GM18909 (cell line): ENCODE results near the gene AP2A1.
A peak's percentile ranks its signal among the peaks of the same experiment; 100 is the strongest.
"Not testable (repeated sequence)": the region's sequence is repeated elsewhere in the genome, so short reads cannot be mapped to it uniquely, and the experiment has no call there.

ENCODE experiments used
- ATAC-seq: cut with Tn5 transposase; IDR thresholded peaks from one replicate; pipeline ENCODE4 v1.9.1; 2021; ENCODE audit warnings: mild to moderate bottlenecking; ENCODE audit not compliant: unreplicated experiment, poor library complexity

AP2A1 gene

DNA sequence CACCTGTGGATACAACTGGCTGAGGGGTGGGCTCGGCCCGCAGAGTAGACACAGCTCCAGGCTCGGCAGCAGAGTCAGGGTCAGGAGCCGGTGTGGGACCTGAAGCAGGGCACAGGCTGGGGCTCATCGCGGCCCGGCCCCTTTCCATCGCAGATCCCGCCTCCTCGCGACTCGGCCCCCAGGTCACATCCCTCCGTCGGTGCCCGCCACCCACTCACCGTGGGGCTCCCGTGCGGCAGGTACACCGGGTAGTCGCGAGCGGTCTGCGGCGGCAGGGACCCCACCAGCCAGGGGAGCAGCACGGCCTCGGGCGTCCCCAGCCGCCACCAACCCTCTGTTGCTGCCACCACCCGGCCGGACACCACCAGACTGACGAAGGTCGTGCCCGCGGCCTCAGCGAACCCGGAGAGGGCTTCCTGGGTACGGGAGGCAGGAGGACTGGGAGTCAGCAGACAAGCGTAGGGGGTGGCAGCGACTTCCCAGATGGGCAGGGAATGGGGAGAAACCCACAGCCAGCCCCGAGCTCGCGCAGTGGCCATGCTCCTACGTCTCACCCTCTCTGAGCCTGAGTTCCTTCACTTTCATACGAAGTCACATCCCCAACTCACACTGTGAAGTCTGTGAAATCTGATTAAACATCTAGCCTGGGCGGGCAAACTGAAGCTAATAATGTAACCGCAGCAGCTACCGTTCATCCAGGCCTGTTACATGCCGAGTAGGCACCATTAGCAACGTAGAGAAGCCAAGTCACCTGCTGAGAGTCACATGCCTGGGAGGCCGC lies 42.5 kb downstream of the AP2A1 start:
- no peak for ATAC-seq

DNA sequence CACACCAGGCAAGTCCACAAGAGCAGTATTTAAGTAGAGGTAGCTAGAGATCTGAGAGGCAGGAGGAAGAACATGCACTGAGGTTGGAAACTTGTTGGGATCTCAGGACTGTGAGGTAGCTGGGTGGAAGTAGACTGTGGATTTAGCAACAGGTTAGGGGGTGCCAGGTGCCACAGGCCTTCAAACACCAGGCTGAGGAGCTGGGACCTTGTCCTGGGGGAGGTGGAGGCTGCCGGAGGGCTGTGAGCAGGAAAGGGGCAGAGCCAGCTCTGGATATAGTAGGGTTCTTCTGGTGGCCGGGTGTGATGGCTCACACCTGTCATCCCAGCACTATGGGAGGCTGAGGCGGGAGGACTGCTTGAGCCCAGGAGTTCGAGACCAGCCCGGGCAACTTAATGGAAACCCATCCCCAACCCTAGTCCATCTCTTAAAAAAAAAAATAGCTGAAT lies 43.2 kb downstream of the AP2A1 start:
- no peak for ATAC-seq

DNA sequence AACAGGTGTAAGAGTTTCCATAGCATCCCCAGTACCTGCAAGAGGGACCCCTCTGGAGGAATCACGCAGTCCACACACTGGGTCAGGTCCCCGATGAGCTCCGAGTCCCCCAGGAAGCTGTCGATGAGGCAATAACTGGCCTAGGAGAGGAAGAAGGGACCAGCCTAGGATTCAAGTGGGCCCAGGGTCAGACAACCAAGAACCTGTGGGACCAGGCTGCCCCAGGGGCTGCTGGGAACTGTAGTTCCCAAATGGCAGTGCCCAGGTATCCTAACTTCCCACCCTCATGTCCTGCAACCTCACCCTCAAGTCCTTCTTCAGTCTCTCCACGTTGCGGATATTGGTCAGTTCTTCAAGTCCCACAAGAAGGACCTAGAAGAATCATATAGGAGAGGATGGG lies 44.5 kb downstream of the AP2A1 start:
- no peak for ATAC-seq

DNA sequence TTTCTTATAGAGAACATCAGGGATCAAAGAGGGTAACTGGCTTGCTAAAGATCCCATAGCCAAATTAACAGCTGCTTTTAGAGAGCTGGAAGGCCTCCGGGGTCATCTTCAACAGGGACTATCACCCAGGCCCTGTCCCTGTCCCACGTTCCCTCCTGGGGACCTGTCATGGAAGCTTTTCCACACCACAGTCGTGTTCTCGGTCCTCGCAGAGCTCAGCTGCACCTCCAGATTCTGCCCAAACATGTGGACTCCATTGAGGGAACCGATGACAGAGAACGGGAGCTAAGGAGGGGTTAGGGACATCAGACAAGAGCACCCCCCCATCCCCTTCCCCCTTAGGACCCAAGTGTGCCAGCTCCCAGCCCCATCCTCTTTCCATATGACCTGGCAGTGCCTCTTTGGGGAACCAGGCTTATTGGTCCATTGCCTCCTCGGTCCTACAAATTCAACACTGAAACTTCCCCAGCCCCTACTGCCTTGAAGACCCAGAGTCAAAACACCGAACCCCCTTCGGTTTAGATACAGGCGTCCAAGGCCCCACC lies 45.7 kb downstream of the AP2A1 start:
- no peak for ATAC-seq

DNA sequence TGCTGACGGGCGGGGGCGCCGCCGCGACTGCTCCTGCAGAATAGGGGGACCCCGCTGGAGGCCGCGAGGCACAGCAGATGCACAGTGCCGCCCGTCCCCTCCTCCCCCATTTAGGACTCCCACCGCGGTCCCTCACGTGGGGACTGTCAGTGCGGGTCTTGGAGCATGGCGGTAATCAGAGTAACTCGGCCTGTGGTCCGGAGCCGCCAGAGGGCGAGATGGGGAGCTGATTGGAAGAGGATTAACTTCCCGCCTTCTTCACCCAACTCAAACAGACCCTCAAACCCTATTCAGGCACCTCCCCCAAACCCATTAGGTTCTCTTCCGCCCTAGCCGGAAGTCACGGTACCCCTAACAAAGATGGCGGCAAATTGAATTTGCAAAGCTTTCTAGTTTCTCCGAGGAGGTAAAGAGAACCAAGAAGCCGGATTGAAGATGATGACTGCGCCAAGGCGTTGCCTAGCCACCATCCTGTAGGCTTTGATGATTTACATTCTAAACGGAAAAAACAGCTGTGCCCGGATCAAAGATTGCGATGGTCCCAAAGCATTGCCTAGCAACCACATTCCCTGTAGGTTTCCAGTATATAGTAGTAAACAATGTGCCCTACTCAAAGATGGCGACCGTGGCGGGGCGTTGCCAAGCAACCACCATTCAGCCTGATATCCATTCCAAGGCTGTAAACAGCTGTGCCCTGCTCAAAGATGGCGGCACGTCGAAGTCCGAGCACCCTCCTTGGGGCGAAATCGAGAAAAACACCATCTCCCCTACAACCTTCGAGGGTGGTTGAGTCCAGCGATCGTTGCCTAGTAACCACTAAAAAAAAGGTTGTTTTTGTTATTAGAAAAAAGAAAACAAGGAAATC lies 46.4 kb downstream of the AP2A1 start, which contains the start of gene FUZ:
FUZ (minus strand) TSS at position 296 of the 865 bp plus-strand sequence; CDS start at position 110, 186 bp downstream.
- peak; percentile 58 for ATAC-seq

DNA sequence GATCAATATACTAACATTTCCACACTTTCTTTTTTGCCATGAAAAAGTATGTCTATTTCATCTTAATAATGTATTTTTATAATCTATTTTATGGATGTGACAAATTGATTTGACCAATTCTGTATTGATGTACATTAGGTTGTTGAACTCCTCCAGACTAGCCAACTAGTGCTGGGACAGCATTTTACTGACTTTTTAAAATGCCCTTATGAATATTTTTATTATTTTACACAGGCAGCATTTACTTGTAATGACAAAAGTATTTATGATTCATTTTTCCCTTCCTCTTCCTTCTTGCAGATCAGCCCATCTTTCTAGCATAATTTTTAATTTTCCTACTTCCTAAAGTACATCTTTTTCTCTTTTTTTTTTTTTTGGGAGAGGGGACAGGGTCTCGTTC lies 47.2 kb downstream of the AP2A1 start:
- ATAC-seq: no peak

DNA sequence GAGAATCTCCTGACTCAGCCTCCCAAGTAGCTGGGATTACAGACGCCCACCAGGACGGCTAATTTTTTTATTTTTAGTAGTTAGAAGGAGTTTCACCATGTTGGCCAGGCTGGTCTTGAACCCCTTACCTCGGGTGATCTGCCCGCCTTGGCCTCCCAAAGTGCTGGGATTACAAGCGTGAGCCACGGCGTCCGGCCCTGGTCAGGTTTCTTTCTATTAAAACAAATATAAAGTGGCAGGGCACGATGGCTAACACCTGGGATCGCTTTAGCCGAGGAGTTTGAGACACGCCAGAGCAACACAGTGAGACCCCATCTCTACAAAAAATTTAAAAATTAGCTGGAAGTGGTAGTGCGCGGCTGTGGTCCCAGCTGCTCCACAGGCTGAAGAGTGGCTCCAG lies 49.8 kb downstream of the AP2A1 start:
- no peak for ATAC-seq

DNA sequence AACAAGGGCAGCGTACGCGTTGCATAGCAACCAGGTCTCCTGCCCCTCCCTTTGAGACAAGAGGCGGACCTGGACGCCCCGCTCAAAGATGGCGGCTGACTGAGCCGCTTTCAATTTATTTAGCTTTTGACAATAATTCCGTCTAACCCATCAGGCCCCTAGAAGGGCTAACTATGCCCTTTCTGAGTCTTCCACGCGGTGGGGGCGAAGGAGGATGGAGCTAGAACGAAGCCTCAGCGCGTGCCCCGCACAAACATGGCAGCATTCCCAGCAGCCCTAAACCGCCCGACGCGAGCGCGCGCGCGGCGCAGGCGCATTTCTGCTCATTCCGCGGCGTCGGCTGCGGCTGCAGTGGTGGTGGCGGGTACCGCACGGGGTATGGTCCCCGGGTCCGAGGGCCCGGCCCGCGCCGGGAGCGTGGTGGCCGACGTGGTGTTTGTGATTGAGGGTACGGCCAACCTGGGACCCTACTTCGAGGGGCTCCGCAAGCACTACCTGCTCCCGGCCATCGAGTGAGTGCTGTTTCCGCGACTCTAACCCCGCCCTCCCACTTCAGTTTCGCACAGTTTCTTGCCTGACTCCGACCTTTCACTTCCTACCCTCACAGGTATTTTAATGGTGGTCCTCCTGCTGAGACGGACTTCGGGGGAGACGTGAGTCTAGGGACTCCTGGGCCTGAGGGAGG lies 51.3 kb downstream of the AP2A1 start, which contains the start of gene MED25:
MED25 (plus strand) TSS at position 326 of the 685 bp plus-strand sequence; CDS start at position 379, 53 bp downstream.
- ATAC-seq: peak; percentile 76

DNA sequence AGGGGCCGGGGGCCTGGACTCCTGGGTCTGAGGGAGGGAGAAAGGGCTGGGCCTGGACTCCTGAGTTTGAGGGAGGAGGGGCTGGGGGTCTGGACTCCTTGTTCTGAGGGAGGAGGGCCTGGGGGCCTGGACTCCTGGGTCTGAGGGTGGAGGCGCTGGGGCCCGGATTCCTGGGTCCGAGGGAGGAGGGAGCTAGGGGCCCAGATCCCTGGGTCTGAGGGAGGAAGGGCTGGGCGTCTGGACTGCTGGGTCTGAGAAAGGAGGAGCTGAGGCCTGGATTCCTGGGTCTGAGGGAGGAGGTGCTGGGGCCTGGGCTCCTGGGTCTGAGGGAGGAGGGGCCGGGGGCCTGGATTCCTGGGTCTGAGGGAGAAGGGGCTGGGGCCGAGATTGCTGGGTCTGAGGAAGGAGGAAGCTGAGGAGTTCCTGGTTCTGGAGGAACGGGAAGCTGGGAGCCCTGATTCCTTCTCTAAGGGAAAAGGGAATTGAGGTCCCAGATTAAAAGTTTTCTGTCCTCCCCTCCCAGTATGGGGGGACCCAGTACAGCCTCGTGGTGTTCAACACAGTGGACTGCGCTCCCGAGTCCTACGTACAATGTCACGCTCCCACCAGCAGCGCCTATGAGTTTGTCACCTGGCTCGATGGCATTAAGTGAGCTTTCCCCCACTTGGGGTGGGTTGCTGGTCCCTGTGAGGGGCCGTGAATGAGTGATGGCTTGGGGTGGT lies 52.0 kb downstream of the AP2A1 start:
- ATAC-seq: no peak

DNA sequence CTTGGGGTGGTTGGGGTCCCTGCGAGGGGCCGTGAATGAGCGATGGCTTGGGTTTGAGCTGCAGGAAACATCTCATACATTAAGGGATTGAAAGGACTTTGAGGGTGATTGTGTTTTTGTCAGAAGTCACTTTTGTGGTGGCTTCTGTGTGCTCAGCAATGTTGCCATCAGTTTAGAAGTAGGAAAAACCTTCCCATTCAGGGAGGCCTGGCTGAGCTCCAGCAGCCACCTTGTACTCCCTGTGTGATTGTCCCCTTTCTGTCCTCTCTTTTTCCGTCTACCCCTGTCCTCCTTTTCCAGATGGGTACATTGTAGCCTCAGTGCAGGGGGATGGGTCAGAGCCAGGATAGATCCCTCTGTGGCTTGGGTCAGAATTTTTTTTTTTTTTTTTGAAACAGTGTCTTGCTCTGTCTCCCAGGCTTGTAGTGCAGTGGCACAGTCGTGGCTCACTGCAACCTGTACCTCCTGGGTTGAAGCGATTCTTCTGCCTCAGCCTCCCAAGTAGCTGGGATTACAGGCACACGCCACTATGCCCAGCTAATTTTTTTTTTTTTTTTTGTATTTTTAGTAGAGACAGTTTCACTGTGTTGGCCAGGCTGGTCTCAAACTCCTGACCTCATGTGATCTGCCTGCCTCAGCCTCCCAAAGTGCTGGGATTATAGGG lies 52.8 kb downstream of the AP2A1 start:
- not testable (repeated sequence) for ATAC-seq

DNA sequence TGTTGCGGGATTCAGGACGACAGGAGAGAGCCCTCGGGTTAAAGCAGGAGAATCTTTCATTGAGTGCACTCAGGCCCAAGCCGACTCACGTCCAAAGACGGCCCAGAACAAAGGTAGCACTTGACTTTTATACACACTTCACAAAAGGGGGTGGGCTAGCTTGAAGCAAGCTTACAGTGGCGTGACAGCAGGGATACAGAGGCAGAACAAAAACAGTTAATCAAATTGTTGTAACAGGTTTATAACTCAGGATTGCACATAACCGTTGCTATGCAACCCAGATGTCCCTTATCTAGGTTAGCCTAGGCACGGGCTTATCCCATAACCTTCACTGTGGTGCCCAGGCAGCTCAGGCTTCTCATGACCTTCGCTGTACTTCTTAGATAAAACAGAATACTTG lies 53.3 kb downstream of the AP2A1 start:
- no peak for ATAC-seq

DNA sequence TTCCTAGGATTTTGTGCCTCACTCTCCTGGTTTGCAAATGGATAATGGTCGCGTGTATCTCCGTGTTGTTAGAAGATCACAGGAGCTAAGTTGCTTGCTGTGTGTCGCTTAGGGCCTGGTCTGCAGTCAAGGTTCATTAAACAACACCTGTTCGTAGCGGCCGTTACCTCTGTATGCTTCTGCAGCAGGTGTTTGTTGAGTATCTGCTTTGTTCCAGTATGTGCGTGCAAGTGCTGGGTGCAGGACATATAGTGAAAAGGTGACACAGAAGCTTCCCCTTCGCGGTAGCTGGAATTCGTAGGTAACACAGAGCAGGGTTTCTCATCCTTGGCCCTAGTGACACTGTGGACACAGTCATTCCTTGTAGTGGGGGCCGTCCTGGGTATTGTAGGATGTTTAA lies 56.7 kb downstream of the AP2A1 start:
- ATAC-seq: no peak

DNA sequence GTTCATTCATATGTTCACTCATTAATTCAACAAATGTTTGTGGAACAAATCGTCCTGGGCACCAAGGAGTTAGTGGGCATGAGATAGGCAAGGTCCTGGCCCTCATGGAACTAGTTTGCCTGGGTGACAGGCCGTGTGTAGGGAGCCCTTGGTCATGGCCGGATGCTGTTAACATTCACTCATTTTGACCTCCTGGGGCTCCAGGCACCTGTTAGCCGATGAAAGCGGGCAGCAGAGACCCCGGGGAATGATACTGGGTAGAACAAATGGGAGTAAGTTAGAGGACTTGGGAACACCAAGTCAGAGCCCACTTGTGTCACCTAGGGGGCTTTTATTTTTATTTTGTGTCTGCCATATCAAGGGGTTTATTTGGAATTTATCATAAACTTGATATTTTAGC lies 57.9 kb downstream of the AP2A1 start:
- ATAC-seq: no peak

DNA sequence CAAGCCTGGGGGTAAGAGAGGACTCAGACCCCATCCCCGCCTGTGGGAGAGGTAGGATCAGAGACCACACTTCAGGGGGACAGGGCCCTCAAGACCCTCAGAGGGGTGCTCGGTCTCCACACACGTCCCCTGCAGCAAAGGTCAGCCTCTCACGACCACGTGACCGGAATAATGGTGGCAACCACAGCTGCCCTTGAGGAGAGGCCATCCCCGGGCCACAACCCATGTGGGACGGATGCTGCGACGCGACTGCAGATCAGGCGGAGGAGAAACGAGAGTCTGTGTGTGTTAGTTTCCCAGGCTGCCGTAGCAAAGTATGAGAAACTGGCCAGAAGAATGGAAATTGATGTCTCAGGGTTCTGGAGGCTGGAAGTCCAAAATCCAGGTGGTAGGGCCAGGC lies 60.2 kb downstream of the AP2A1 start:
- no peak for ATAC-seq

DNA sequence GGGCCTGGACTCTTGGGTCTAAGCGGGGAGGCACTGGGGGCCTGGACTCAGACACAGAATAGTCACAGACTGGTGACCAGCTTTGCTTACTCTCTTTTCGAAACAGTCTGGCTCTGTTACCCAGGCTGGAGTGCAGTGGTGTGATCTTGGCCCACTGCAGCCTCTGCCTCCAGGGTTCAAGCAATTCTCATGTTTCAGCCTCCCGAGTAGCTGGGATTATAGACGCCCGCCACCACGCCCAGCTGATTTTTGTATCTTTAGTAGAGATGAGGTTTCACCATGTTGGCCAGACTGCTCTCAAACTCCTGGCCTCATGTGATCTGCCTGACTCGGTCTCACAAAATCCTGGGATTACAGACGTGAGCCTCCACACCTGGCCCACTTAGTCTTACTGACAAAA lies 62.4 kb downstream of the AP2A1 start:
- no peak for ATAC-seq

DNA sequence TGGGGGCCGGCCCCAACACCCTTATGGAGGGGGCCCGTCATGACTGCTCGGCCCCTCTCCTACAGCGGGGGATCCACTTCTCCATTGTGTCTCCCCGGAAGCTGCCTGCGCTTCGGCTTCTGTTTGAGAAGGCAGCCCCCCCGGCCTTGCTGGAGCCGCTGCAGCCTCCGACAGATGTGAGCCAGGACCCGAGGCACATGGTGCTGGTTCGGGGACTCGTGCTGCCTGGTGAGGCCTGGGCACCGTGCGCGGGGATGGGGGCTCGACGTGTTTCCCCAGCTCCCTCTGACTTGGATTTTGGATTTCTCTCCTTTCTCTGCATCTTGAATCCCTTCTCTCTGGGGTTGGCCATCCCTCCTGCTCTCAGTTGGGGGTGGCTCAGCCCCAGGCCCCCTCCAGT lies 62.9 kb downstream of the AP2A1 start:
- ATAC-seq: no peak

DNA sequence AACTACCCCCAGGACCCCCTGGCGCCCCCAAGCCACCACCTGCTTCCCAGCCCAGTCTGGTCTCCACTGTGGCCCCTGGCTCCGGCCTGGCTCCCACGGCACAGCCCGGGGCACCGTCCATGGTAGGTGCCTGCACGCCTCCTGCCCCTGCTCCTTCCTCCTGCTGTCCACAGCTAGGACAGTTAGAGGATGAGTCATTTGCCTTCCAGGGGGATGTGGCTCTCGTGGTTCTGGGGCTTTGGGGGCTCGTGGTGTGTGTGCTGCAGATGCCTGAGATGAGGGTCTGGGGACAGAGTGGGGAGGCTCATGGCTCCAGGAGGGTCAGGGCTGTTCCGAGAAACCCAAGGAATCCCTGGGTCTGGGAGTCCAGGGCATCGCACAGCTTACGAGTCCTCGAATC lies 64.0 kb downstream of the AP2A1 start:
- no peak for ATAC-seq

DNA sequence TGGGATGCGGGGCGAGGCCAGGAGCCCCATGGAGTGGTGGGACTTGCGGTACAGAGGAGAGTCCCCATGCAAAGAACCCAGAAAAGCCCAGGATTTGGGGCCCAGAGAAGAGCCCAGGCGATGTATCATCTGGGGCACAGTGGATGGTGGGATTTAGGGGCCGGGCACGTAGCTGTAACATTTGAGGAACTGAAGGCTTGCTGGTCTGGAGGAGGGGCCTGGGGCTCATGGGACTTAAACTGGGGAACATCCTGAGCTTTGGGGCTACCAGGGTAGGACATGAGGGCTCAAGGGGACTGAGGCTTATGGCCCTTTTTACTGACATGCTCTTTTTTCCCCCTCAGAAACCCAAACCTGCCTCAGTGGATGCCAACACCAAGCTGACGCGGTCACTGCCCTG lies 64.8 kb downstream of the AP2A1 start:
- ATAC-seq: no peak

DNA sequence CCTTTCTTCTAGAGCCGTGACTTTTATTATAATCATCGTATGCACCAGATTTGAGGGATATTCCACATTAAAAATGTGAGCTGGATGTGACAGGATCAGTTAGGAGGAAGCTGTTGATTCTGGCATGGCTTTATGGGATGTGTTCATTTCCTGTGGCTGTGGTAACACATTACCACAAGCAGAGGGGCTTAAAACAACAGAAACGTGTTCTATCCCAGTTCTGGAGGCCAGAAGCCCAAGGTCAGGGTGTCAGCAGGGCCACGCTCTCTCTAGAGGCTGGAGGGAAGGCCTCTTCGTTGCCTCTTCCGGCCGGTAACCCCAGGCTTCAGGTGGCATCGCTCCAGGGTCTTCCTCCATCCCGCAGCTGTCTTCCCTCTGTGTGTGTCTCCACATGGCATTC lies 65.8 kb downstream of the AP2A1 start:
- no peak for ATAC-seq
